Kidney epithelial cell (primary cell): Measurements from ENCODE around the gene BBS7. TPM values are rescaled to one million over a fixed set of nuclear protein-coding genes. Genes with fewer than 3 reads are reported as not detected.

Source experiments
- DNase-seq: peaks from one replicate; pipeline ENCODE4 v3.0.0-alpha.2; 2010; ENCODE audit warnings: low read depth
- H3K27me3 ChIP-seq: 2 replicates; pipeline ENCODE4 v1.6.0; 2011; ENCODE audit warnings: low read length; ENCODE audit not compliant: control insufficient read depth, insufficient read depth
- H3K36me3 ChIP-seq: 2 replicates; pipeline ENCODE4 v1.5.1; 2011; ENCODE audit warnings: low read length; ENCODE audit not compliant: control insufficient read depth, insufficient read depth
- H3K4me3 ChIP-seq: 2 replicates; pipeline ENCODE4 v1.5.1; 2011; ENCODE audit warnings: low read depth, mild to moderate bottlenecking, control low read depth, low read length
- total RNA-seq: library from RNA; depleted of rRNA; stranded (reverse); fragments of >200 nt; gene quantifications from 2 replicates; pipeline ENCODE4 v1.2.3, GENCODE V29; 2015
- TF ChIP-seq, protein P1 (sequence below): IDR thresholded peaks from 2 replicates; pipeline ENCODE4 v1.5.1; 2011; ENCODE audit warnings: mild to moderate bottlenecking, moderate library complexity, low read length, control low read depth, inconsistent platforms; ENCODE audit not compliant: insufficient read depth, poor library complexity, severe bottlenecking

Gene BBS7
- total RNA-seq, 1 donor from 2014 or later, result 31.5 TPM

DNA sequence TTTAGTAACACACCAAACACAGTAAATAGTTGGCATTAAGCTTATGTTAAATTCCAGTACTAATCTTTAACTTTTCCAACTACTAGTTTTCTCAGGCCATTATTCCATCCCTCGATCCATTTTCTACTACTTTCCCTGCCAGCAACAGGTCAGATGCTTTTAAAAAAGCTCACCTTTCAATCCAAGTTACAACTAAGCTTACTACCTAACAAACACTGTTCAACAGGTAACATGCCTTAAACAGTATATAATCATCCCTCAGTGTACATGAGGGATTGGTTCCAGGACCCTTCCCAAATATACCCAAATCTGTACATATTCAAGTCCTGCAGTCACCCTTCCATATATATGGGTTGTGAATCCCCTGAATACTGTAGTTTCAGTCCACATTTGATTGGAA is 52.1 kb downstream of the BBS7 start:
- H3K4me3 ChIP-seq, result no peak overlapping the region
- no peaks in the 10 kb centered on the region for H3K27me3 ChIP-seq
- TF ChIP-seq, protein P1, sequence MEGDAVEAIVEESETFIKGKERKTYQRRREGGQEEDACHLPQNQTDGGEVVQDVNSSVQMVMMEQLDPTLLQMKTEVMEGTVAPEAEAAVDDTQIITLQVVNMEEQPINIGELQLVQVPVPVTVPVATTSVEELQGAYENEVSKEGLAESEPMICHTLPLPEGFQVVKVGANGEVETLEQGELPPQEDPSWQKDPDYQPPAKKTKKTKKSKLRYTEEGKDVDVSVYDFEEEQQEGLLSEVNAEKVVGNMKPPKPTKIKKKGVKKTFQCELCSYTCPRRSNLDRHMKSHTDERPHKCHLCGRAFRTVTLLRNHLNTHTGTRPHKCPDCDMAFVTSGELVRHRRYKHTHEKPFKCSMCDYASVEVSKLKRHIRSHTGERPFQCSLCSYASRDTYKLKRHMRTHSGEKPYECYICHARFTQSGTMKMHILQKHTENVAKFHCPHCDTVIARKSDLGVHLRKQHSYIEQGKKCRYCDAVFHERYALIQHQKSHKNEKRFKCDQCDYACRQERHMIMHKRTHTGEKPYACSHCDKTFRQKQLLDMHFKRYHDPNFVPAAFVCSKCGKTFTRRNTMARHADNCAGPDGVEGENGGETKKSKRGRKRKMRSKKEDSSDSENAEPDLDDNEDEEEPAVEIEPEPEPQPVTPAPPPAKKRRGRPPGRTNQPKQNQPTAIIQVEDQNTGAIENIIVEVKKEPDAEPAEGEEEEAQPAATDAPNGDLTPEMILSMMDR, result no peak
- no peak for DNase-seq
- H3K36me3 ChIP-seq, result peaks cover 2% of the 10 kb centered on the region

DNA sequence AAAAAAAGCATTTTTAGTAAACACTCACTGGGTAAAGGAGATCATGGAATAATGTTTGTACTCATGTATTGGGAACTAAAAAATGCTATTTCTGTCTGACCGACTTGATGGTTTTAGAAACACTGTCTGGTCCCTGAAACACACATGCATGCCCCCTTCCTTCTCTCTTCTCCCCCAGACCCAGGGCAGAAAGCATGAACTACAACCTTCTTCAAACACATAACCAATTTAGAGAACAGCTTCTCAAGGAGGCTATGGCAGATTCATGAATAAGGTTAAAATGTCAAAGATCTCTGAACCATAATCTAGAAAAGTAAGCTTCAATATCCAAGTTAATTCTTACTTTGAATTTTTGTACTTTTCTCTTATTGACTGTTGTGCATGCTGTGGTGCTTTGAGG is 52.6 kb downstream of the BBS7 start:
- TF ChIP-seq, protein P1, result no peak
- Histone ChIP-seq H3K36me3 (peaks cover 2% of the 10 kb centered on the region), H3K27me3 (no peaks in the 10 kb centered on the region), H3K4me3 (no peak overlapping the region)
- no peak for DNase-seq

DNA sequence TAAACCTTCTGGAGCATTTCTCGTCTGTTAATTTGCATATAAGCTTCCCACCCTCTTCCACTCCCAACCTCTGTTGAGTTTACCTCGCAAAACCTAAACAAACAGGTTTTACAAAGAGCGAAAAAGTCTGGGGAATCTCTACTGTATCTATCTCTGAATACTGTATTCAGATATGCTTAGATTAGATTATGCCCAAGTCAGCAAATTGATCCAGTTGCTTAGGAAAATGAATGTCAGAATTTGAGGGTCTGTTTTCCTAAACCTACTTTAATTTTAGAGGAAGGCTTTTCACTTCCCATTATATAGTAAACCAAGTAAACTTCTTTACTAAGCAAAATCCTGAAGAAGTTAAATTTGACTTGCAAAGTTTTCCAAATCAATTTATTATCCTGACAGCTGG is 53.3 kb downstream of the BBS7 start:
- H3K4me3 ChIP-seq, result no peak overlapping the region
- no peak for DNase-seq
- no peaks in the 10 kb centered on the region for H3K27me3 ChIP-seq
- peaks cover 2% of the 10 kb centered on the region for H3K36me3 ChIP-seq
- TF ChIP-seq, protein P1, result no peak

DNA sequence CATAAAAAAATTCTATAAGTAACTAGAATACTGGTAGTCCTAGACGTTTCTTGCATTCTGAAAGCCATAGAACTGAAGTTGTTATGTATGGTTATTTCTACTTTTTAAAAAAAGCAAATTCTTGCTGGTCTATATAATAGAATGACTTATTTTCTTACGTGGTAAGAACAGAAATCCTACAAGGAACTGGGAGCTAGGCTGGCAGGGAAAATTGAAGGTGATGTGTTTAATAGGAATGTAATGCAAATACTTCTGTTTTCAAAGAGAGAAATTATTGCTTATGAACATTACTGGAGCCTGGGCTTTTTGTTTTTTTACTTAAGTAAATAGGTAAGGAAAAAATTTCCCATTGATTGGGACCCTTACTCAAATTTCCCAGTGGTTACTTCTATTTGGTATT is 55.5 kb downstream of the BBS7 start:
- TF ChIP-seq, protein P1, result no peak
- no peak for DNase-seq
- H3K4me3 ChIP-seq, result no peak overlapping the region
- H3K27me3 ChIP-seq, result no peaks in the 10 kb centered on the region
- H3K36me3 ChIP-seq, result no peaks in the 10 kb centered on the region

DNA sequence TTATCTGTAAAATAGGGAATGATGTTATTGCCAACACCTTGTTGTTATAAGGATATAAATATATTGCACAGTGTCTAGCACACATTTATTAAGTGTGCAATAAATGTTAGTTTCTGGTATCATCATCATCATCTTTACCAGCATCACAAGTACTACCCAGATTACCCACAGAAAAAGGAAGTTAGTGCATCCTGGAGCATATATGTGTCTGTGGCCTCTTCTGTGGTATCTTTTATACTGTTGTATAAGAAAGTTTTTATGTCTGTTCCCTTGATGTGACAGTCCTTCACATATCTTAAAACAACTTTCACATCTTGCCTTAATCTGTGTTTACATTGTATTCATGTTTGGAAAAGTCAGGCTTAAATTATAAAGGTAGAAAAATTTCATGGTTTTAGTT is 59.2 kb downstream of the BBS7 start:
- DNase-seq, result no peak
- H3K27me3 ChIP-seq, result no peaks in the 10 kb centered on the region
- TF ChIP-seq, protein P1, result no peak
- H3K36me3 ChIP-seq, result no peaks in the 10 kb centered on the region
- no peak overlapping the region for H3K4me3 ChIP-seq

DNA sequence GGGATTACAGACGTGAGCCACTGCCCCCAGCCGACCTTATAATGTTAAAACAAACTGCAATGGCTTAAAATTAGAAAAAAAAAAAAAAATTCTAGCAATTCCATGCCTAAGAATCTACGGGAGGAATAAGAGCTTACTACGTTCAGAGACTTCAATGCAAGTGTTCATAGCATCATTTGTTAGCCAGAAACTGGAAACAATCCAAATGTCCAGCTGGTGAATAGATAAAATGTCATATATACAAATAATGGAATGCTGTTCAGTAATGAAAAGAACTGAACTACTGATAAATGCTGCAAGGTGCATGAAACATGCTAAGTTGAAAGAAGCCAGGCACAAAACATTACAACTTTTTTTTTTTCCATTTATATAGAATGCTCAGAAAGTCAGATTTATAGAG is 63.9 kb downstream of the BBS7 start:
- no peaks in the 10 kb centered on the region for H3K27me3 ChIP-seq
- TF ChIP-seq, protein P1, result no peak
- H3K36me3 ChIP-seq, result no peaks in the 10 kb centered on the region
- DNase-seq, result no peak
- H3K4me3 ChIP-seq, result no peak overlapping the region
